ENCODE data around the gene PLEKHH3.
A peak's percentile ranks its signal among the peaks of the same experiment; 100 is the strongest.

DNA sequence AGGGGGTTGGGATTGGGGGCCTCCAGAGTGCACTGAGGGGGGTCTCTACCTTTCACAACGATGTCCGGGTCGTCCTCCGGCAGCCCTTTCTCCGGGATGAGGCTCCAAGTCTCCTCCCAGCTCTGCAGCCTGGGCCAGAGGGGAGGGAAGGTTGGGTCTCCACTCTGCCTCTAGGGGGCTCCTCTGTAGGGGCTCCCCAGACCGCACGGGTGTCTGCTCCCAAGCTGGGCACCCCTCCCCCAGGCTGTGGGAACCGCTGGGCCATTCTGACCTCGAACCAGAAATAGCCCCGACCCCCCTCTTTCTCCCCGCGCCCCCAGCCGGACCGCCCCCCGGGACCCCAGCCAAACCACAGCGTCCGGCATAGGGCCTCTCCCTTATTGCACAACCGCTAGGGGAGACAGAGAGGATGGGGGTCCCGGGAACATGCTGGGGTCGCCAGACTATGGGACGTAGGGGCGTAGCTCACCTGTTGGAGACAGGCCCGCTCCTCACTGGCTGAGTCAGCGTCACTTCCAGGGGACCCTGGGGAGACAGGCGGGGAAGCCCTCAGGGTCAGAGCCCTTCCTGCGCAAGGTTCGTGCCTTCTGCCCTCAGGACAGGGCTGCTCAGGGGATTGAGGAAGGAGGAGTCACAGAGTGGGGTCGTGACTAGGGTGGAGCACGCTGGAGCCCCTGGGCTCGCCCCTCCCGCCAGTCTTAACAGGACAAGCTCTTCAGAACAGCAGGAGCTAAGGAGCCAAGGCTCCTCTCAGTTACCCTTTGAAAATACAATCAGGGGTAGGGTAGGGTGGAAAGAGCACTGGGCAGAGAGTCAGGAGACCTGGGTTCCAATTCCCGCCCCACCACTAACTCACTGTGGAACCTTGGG is 2.7 kb downstream of the PLEKHH3 start:
- TF ChIP-seq EZH2 (IDR thresholded peaks at IDR 0.05; ENCODE audit: borderline replicate concordance) (no peak), CTCF (IDR thresholded peaks at IDR 0.05; ENCODE audit: poor library complexity) (peak; percentile 44)
